ENCODE data around the gene LRRIQ1. TPM values are rescaled to one million over a fixed set of nuclear protein-coding genes. Genes with fewer than 3 reads are reported as not detected.
A peak's percentile ranks its signal among the peaks of the same experiment; 100 is the strongest.
"Not testable (repeated sequence)": the region's sequence is repeated elsewhere in the genome, so short reads cannot be mapped to it uniquely, and the experiment has no call there.

The LRRIQ1 gene, protein sequence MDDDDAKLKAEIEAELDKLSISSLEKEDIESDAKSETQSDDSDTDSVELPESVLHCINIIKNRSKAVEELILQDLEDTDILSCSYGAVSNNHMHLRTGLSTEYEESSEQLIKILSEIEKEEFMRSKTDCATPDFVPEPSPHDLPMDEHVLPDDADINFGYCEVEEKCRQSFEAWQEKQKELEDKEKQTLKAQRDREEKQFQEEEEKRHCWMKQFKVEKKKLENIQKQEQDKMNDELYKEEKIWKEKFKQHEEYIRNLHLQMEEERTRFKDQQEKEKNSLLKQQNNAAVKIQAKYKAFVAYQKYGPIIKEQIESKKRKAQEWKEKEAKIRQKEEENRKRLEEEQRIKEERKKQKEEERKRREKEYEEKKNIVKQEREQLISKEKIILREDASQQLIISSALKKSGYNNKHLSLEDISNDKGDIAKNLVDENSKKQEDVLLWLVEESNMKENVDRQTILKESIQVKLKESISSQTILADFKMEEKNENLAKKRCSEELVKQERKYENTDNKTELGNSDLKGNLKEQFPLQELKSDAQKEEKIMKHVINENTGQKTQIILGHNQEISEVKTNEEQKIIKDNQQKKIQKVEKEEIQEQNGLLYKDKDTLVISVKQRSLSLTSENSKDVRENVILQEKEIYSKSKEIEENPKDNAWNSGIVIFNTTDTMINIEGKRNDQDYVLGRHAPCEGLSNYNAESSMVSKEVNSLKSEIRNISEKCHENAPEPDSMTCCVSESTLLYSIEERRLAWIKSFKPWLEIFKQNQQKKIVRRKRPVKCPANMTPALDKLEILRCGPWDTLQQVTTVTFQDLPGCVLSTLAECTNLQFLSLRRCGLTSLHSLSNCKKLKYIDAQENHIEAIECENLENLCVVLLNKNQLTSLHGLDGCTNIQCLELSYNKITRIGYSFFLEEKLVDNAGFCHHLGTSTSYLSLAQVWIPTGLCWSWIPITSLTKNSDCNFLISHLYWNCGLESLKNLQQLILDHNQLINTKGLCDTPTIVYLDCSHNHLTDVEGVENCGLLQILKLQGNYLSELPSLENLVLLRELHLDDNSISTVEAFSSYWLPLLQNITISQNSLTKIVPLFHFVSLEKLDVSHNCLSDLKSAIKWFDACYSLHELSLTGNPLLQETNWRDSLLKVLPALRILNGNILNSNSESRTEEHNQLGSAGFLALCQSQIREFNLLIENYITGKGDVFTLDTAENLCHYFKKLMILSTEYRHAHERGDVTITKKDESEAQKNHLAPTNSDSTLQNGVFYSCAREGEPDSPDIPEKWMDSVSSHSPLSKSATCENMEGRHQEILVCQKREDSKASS (N-terminal part only)
- not detected for total RNA-seq
- not detected for polyA plus RNA-seq
- 0 to 0.08 (median 0) reads per million in 6 experiments for total RNA-seq

DNA sequence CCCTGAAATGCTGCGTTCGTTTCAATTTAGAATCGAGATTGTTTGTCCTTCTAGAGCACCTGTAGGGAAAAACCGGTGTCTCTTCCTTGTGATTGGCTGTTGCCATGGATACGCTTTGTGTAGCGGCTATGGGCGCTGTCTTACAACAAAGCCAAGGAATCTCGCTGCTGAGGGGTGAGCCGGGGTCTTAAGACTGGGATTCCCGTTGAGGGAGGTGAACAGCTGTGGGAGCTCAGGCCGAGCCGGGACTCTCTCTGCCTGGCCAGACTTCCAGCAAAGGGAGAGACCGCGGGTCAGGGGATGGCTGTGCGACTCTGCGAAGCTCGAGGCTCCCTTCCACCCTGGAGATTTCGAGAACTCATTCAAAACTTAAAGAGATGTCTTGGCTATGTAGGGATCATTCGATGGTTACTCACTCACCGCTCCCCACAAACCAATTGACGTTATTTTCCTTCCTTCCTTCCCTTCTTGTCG lies at the start of gene LRRIQ1, which contains the start of gene TSPAN19:
Gene LRRIQ1 (plus strand): TSS at position 118 of the 474 bp plus-strand sequence. CDS start 1,826 bp downstream, outside the sequence.
Gene TSPAN19 (minus strand): TSS at position 44 of the 474 bp plus-strand sequence. CDS start 6,331 bp downstream, outside the sequence.
- Mint-ChIP-seq H3K36me3 (peaks cover 0 to 2% (median 0%) of the 10 kb centered on the region in 3 donors), H3K9me3 (no peaks in the 10 kb centered on the region), H3K27me3 (peaks cover 5 to 13% (median 8%) of the 10 kb centered on the region in 5 donors), H3K4me1 (peaks cover 0 to 8% (median 3%) of the 10 kb centered on the region in 4 donors), H3K27ac (peak within 1 kb of the TSS in 1 of 10 donors; percentile 51), H3K4me3 (peak within 1 kb of the TSS; percentile 25 to 78 (median 66))
- POLR2A ChIA-PET = no interaction called here
- ATAC-seq = peak; percentile 14 to 29
- peak in 7 of 10 donors; percentile 4 to 31 (median 9) for DNase-seq

- no peak overlapping the region for H3K27ac Mint-ChIP-seq
- ATAC-seq = no peak
- no peaks in the 10 kb centered on the region for H3K4me1 Mint-ChIP-seq
- H3K9me3 Mint-ChIP-seq = peaks cover 0 to 3% (median 0%) of the 10 kb centered on the region in 9 donors
- DNase-seq = no peak
- no peaks in the 10 kb centered on the region for H3K36me3 Mint-ChIP-seq
- peaks cover 0 to 3% (median 0%) of the 10 kb centered on the region in 5 donors for H3K27me3 Mint-ChIP-seq
- no peak overlapping the region for H3K4me3 Mint-ChIP-seq
- POLR2A ChIA-PET = no interaction called here
These were observed 49.6 kb upstream of the LRRIQ1 start for GRCh38 chr12:84986586-84986985.

DNA sequence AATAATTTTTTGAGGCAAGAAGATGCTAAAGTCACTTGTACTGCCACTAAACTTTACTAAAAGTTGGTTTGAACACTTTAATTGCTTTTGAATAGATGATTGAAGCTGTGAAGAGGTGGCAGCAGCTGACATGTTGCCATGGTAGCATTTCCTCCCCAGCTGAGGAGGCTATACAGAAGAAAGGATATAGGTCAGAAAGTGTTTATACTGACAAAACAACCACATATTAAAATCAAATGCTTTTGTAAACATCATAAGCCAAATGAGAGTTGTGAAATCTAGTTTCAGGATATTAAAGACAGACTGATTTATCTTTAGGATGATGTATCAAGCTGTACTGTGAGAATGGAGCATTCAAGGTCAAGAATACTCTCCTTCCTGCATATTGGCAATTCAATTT lies 41.7 kb upstream of the LRRIQ1 start:
- Mint-ChIP-seq H3K9me3 (no peaks in the 10 kb centered on the region), H3K4me3 (peak overlapping the region in 2 of 10 donors; percentile 15 to 16), H3K27ac (peak overlapping the region in 4 of 10 donors; percentile 1 to 84 (median 42)), H3K4me1 (peaks cover 3 to 11% (median 8%) of the 10 kb centered on the region in 4 donors), H3K36me3 (no peaks in the 10 kb centered on the region), H3K27me3 (no peaks in the 10 kb centered on the region)
- DNase-seq (peak in 3 of 10 donors; percentile 15 to 55 (median 36)), ATAC-seq (peak in 1 of 2 donors; percentile 61)
- POLR2A ChIA-PET = no interaction called here

DNA sequence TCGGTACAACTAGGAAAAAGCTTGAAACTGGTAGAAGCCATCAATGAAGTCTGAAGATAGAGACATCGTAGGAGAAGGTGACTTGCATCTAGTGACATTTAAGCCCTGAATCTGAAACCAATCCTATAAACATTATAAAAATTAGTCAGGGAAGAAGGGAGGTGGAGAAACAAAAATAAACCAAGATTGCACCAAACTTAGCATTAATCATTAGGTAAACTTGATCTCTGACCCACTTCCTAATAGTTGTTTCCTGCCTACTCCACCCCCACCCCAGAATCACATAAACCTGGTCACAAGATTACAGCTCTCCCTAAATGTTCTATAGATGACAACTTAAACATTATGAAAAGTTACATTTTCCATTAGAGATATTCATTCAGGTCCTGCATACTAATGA lies 40.5 kb upstream of the LRRIQ1 start:
- Mint-ChIP-seq H3K27me3 (no peaks in the 10 kb centered on the region), H3K4me3 (no peak overlapping the region), H3K9me3 (no peaks in the 10 kb centered on the region), H3K36me3 (no peaks in the 10 kb centered on the region), H3K27ac (peak overlapping the region in 1 of 10 donors; percentile 7), H3K4me1 (peaks cover 3 to 11% (median 8%) of the 10 kb centered on the region in 4 donors)
- DNase-seq (no peak), ATAC-seq (no peak)
- POLR2A ChIA-PET = no interaction called here

DNA sequence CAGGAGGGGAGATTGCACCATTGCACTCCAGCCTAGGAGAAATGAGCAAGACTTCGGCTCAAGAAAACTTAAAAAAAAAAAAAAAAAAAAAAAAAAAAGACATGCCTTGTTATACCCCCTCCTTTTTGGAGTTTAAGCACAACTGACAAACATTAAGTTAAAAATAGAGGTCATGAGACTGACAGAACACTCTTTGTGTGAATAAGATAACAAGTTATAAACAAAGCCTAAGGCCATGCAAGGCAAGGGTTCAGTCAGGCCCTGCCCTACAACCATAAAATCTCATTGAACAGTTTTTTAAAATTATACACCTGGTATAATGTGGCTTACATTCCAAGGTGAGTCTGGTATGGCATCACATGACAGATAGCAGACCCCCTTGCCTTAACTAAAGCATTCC lies 39.4 kb upstream of the LRRIQ1 start:
- H3K9me3 Mint-ChIP-seq = no peaks in the 10 kb centered on the region
- DNase-seq = no peak
- no peaks in the 10 kb centered on the region for H3K27me3 Mint-ChIP-seq
- POLR2A ChIA-PET = no interaction called here
- H3K27ac Mint-ChIP-seq = no peak overlapping the region
- H3K4me3 Mint-ChIP-seq = no peak overlapping the region
- no peak for ATAC-seq
- peaks cover 3 to 11% (median 8%) of the 10 kb centered on the region in 4 donors for H3K4me1 Mint-ChIP-seq
- H3K36me3 Mint-ChIP-seq = no peaks in the 10 kb centered on the region

DNA sequence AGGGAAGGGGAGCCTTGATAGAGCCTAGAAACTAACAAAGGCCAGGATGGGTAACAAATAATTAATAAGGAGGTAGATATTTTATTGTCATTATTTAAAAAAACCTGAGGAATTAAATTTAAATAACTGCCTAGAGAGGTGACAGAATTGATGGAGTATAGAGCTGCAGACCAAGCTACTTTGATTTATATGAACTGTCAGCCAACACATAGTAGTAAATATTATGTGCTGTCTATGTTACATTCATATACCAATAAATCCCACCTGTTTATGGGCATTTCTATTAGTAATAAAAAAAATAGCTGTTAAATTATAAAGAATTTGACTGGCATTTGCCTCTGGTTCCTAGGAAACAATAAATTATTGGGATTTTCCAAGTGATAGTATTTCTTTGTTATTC lies 37.8 kb upstream of the LRRIQ1 start:
- Mint-ChIP-seq H3K36me3 (no peaks in the 10 kb centered on the region), H3K4me3 (no peak overlapping the region), H3K9me3 (peaks cover 0 to 9% (median 0%) of the 10 kb centered on the region in 9 donors), H3K4me1 (peaks cover 3 to 11% (median 8%) of the 10 kb centered on the region in 4 donors), H3K27ac (no peak overlapping the region), H3K27me3 (no peaks in the 10 kb centered on the region)
- POLR2A ChIA-PET = no interaction called here
- no peak for ATAC-seq
- no peak for DNase-seq

- H3K27ac Mint-ChIP-seq = no peak overlapping the region
- H3K9me3 Mint-ChIP-seq = peaks cover 0 to 9% (median 0%) of the 10 kb centered on the region in 9 donors
- H3K36me3 Mint-ChIP-seq = no peaks in the 10 kb centered on the region
- H3K4me3 Mint-ChIP-seq = no peak overlapping the region
- ATAC-seq (no peak), DNase-seq (no peak)
- POLR2A ChIA-PET = no interaction called here
- H3K27me3 Mint-ChIP-seq = no peaks in the 10 kb centered on the region
- no peaks in the 10 kb centered on the region for H3K4me1 Mint-ChIP-seq
These were observed 35.4 kb upstream of the LRRIQ1 start for GRCh38 chr12:85000729-85001128.

DNA sequence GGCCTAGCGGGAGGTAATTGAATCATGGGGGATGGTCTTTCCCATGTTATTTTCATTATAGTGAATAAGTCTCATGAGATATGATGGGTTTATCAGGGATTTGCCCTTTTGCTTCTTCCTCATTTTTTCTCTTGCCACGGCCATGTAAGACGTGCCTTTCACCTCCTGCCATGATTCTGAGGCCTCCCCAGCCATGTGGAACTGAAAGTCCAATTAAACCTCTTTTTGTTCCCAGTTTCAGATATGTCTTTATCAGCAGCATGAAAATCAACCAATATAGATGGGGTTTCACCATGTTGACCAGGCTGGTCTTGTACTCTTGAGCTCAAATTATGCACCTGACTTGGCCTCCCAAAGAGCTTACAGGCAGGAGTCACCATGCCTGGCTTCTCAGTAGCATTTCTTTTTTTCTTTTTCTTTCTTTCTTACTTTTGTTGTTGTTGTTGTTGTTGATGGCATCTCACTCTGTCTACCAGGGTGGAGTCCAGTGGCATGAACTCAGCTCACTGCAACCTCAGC lies 33.3 kb upstream of the LRRIQ1 start:
- peaks cover 0 to 9% (median 0%) of the 10 kb centered on the region in 9 donors for H3K9me3 Mint-ChIP-seq
- no peak overlapping the region for H3K27ac Mint-ChIP-seq
- no peak overlapping the region for H3K4me3 Mint-ChIP-seq
- no peaks in the 10 kb centered on the region for H3K27me3 Mint-ChIP-seq
- ATAC-seq (no peak), DNase-seq (no peak)
- H3K36me3 Mint-ChIP-seq = no peaks in the 10 kb centered on the region
- no peaks in the 10 kb centered on the region for H3K4me1 Mint-ChIP-seq
- POLR2A ChIA-PET = no interaction called here

GRCh38 chr12:85004204-85004603 lies 31.9 kb upstream of the LRRIQ1 start:
- Mint-ChIP-seq H3K36me3 (no peaks in the 10 kb centered on the region), H3K4me3 (no peak overlapping the region), H3K27me3 (no peaks in the 10 kb centered on the region), H3K4me1 (no peaks in the 10 kb centered on the region), H3K27ac (no peak overlapping the region), H3K9me3 (peaks cover 0 to 9% (median 0%) of the 10 kb centered on the region in 9 donors)
- DNase-seq = no peak
- POLR2A ChIA-PET = no interaction called here
- no peak for ATAC-seq

- H3K36me3 Mint-ChIP-seq, H3K27me3 Mint-ChIP-seq, H3K4me3 Mint-ChIP-seq, H3K9me3 Mint-ChIP-seq, H3K27ac Mint-ChIP-seq, POLR2A ChIA-PET, DNase-seq, ATAC-seq, H3K4me1 Mint-ChIP-seq: not testable (repeated sequence)
These were observed 31.1 kb upstream of the LRRIQ1 start for GRCh38 chr12:85005047-85005446.

GRCh38 chr12:85005615-85006014 lies 30.5 kb upstream of the LRRIQ1 start:
- POLR2A ChIA-PET = no interaction called here
- Mint-ChIP-seq H3K27ac (no peak overlapping the region), H3K36me3 (no peaks in the 10 kb centered on the region), H3K9me3 (peaks cover 0 to 9% (median 0%) of the 10 kb centered on the region in 9 donors), H3K4me1 (no peaks in the 10 kb centered on the region), H3K27me3 (no peaks in the 10 kb centered on the region), H3K4me3 (no peak overlapping the region)
- DNase-seq = no peak
- no peak for ATAC-seq

GRCh38 chr12:85006206-85006605 lies 29.9 kb upstream of the LRRIQ1 start:
- no peak for ATAC-seq

More at GRCh38 chr12:85006206-85006605, 29.9 kb upstream of the LRRIQ1 start:
- POLR2A ChIA-PET = no interaction called here
- Mint-ChIP-seq H3K9me3 (peaks cover 0 to 9% (median 0%) of the 10 kb centered on the region in 9 donors), H3K4me3 (no peak overlapping the region), H3K27ac (no peak overlapping the region), H3K36me3 (no peaks in the 10 kb centered on the region), H3K4me1 (no peaks in the 10 kb centered on the region), H3K27me3 (no peaks in the 10 kb centered on the region)
- DNase-seq = no peak

Data from naive thymus-derived CD8-positive, alpha-beta T cell (primary cell).